ENCODE data around the gene RNH1. TPM values are rescaled to one million over a fixed set of nuclear protein-coding genes. Genes with fewer than 3 reads are reported as not detected.

Gene RNH1
- total RNA-seq, 2 donors from 2014 or later, result 42.7 to 43.2 TPM

- Histone ChIP-seq H3K4me1 (ENCODE audit: control insufficient read depth, insufficient read depth, low read length) (peaks cover 5% of the 10 kb centered on the region), H3K9me3 (ENCODE audit: control insufficient read depth, low read length) (no peaks in the 10 kb centered on the region), H3K9ac (ENCODE audit: extremely low read depth, low read length, poor library complexity, severe bottlenecking) (no peak overlapping the region), H3K27ac (ENCODE audit: low read depth, low read length) (no peak overlapping the region), H3K27me3 (ENCODE audit: control insufficient read depth, insufficient read depth, low read length, poor library complexity, severe bottlenecking) (peaks cover 32% of the 10 kb centered on the region), H3K4me3 (ENCODE audit: low read length) (no peak overlapping the region), H3K36me3 (ENCODE audit: control insufficient read depth, insufficient read depth, low read length) (no peaks in the 10 kb centered on the region)
- 88 to 91% methylated on average over 19 to 27 of the region's 27 CpGs for WGBS, 2 experiments (ENCODE audit: insufficient coverage in 1 of 2, insufficient read length in 1 of 2)
- DNase-seq, result no peak
- H3K27ac Mint-ChIP-seq, result no peak overlapping the region
- H3K36me3 Mint-ChIP-seq (ENCODE audit: low read depth), result peaks cover 5% of the 10 kb centered on the region
- H3K4me3 Mint-ChIP-seq, result no peak overlapping the region
- H3K9me3 Mint-ChIP-seq, result no peaks in the 10 kb centered on the region
- TF ChIP-seq, protein P1, sequence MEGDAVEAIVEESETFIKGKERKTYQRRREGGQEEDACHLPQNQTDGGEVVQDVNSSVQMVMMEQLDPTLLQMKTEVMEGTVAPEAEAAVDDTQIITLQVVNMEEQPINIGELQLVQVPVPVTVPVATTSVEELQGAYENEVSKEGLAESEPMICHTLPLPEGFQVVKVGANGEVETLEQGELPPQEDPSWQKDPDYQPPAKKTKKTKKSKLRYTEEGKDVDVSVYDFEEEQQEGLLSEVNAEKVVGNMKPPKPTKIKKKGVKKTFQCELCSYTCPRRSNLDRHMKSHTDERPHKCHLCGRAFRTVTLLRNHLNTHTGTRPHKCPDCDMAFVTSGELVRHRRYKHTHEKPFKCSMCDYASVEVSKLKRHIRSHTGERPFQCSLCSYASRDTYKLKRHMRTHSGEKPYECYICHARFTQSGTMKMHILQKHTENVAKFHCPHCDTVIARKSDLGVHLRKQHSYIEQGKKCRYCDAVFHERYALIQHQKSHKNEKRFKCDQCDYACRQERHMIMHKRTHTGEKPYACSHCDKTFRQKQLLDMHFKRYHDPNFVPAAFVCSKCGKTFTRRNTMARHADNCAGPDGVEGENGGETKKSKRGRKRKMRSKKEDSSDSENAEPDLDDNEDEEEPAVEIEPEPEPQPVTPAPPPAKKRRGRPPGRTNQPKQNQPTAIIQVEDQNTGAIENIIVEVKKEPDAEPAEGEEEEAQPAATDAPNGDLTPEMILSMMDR (conservative IDR thresholded peaks at IDR 0.05), result no peak
- peaks cover 6% of the 10 kb centered on the region for H3K4me1 Mint-ChIP-seq
- H3K27me3 Mint-ChIP-seq (ENCODE audit: insufficient read depth), result peaks cover 26% of the 10 kb centered on the region
These were observed 46.3 kb upstream of the RNH1 start for GRCh38 chr11:553083-553987.

GRCh38 chr11:551596-551995 is 44.6 kb upstream of the RNH1 start:
- DNase-seq, result no peak
- TF ChIP-seq, protein P1 (conservative IDR thresholded peaks at IDR 0.05), result no peak
- no peak overlapping the region for H3K27ac Mint-ChIP-seq
- Histone ChIP-seq H3K9me3 (ENCODE audit: control insufficient read depth, low read length) (no peaks in the 10 kb centered on the region), H3K4me3 (ENCODE audit: low read length) (no peak overlapping the region), H3K27me3 (ENCODE audit: control insufficient read depth, insufficient read depth, low read length, poor library complexity, severe bottlenecking) (peaks cover 15% of the 10 kb centered on the region), H3K9ac (ENCODE audit: extremely low read depth, low read length, poor library complexity, severe bottlenecking) (no peak overlapping the region), H3K4me1 (ENCODE audit: control insufficient read depth, insufficient read depth, low read length) (peaks cover 5% of the 10 kb centered on the region), H3K27ac (ENCODE audit: low read depth, low read length) (no peak overlapping the region), H3K36me3 (ENCODE audit: control insufficient read depth, insufficient read depth, low read length) (no peaks in the 10 kb centered on the region)
- peaks cover 9% of the 10 kb centered on the region for H3K27me3 Mint-ChIP-seq (ENCODE audit: insufficient read depth)
- peaks cover 2% of the 10 kb centered on the region for H3K36me3 Mint-ChIP-seq (ENCODE audit: low read depth)
- WGBS, 2 experiments (ENCODE audit: insufficient coverage in 1 of 2, insufficient read length in 1 of 2), result 92 to 97% methylated on average over 6 to 12 of the region's 12 CpGs
- no peak overlapping the region for H3K4me3 Mint-ChIP-seq
- peaks cover 2% of the 10 kb centered on the region for H3K9me3 Mint-ChIP-seq
- H3K4me1 Mint-ChIP-seq, result peaks cover 6% of the 10 kb centered on the region

- Histone ChIP-seq H3K27me3 (ENCODE audit: control insufficient read depth, insufficient read depth, low read length, poor library complexity, severe bottlenecking) (peaks cover 10% of the 10 kb centered on the region), H3K27ac (ENCODE audit: low read depth, low read length) (no peak overlapping the region), H3K36me3 (ENCODE audit: control insufficient read depth, insufficient read depth, low read length) (no peaks in the 10 kb centered on the region), H3K4me3 (ENCODE audit: low read length) (no peak overlapping the region), H3K9me3 (ENCODE audit: control insufficient read depth, low read length) (no peaks in the 10 kb centered on the region), H3K4me1 (ENCODE audit: control insufficient read depth, insufficient read depth, low read length) (peaks cover 5% of the 10 kb centered on the region), H3K9ac (ENCODE audit: extremely low read depth, low read length, poor library complexity, severe bottlenecking) (no peak overlapping the region)
- Mint-ChIP-seq H3K36me3 (ENCODE audit: low read depth) (peaks cover 4% of the 10 kb centered on the region), H3K9me3 (peaks cover 4% of the 10 kb centered on the region), H3K4me3 (no peak overlapping the region), H3K27ac (no peak overlapping the region), H3K27me3 (ENCODE audit: insufficient read depth) (peaks cover 4% of the 10 kb centered on the region), H3K4me1 (peaks cover 6% of the 10 kb centered on the region)
- 94 to 100% methylated on average over 1 to 16 of the region's 16 CpGs for WGBS, 2 experiments (ENCODE audit: insufficient coverage in 1 of 2, insufficient read length in 1 of 2)
- DNase-seq, result no peak
- TF ChIP-seq, protein P1 (conservative IDR thresholded peaks at IDR 0.05), result no peak
These were observed 44.1 kb upstream of the RNH1 start for GRCh38 chr11:551131-551530.

Data from endodermal cell (in vitro differentiated cells).